Measurements from ENCODE around the gene RAC3.

Gene RAC3

DNA sequence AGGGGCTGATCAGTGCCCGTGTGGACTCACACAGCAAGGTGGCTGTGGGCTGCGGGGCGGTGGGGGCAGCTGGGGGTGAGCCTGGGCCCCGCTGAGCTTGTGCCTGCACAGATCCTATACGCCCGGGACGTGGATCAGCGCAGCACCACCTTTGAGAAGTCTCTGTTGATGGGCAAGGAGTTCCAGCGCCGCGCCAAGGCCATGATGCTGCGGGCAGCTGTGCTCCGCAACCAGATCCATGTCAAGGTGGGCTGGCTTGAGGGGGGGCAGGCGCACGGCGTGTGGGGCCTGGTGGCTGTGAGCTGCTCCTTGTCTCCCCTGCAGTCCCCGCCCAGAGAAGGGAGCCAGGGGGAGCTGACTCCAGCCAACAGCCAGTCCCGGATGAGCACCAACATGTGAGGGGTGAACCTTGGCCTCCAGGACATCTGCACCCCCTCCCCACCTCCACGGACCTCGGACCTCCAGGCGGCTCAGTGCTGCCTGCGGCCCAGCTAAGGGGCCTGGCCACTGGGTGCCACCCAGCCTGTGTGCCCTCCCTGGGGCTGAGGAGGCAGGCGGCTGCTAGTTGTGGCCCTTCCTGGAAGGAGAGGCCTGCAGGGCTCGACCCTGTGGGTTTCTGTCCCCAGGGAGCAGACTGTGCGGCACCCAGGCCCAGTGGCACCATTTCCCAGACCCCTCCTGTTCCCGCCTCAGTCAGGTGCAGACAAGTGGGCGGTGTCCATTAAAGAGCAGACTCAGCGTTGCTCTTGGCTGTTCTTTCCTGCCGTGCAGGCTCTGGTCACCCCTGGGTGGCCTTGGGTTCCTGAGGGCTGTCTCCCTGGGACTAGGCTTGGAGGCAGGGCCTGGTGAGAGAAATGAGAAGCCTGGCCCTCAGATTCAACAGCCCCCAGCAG is 25.5 kb downstream of the RAC3 start:
- no peak for DNase-seq (ENCODE audit: low spot score)

DNA sequence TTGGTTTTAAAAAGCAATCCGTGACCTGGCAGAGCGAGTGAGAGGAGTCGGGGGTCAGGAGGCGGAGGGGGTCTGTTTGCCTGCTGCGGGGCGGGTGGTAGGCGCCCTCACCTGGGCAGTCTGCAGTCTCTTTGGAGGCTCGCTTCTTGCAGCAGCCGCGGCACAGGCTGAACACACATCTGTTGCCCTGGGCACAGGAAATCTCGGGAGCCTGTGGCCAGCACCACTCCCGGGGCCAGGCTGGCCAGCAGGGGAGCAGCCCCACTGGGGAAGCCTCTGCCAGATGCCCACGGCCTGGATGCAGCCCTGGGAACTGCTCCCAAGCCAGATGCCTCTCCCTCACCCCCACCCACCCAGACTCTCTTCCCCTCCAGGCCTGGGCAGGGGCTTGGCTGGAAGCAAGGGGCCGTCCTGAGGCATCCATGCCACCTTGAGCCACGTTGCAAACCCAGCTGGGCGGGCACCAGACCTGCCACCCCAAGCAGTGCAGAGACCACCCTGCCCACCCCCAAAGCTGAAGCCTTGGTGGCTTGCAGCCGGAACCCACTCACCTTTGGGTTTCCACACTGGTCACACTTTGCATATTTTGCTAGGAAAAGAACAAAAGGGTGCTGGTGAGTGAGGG is 26.9 kb downstream of the RAC3 start:
- DNase-seq (ENCODE audit: low spot score), result no peak

DNA sequence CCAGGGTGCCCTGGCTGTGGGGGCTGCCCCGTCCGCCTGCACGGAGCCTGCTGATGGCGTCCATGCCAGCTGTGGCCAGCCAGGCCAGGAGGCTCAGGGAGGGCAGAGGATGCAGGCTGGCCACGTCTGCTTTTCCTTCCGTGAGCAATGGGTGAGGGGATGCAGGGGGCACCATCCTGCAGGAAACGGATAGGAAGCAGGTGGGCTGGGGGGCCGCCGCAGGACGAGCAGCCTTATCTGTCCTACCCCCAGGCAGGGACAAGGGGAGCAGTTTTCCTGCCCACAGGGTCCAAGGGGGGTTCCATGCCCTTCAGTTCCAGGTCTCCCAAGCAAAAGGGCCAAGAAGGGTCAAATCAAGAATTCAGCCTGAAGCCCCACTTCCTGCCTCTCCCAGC is 27.4 kb downstream of the RAC3 start:
- no peak for DNase-seq (ENCODE audit: low spot score)

GRCh38 chr17:82059272-82060000 is 28.0 kb downstream of the RAC3 start:
- no peak for DNase-seq (ENCODE audit: low spot score)

DNA sequence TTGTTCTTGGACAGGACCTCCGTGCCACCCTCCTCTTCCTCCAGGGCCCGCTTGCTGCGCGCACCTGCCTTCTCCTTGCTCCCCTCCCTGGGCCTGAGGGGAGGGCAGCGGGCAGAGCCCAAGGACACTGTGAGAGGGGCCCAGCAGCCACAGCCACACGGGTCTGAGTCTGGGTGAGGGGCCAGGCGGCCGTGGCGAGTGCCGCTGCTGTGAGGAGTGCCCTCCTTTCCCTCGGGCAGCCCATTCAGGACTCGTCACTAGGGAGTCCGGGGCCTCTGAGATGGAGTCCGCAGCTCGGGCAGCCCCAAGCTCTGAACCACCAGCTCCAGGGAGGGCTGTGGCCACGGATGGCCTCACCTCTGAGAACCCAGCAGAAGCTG is 28.5 kb downstream of the RAC3 start:
- DNase-seq (ENCODE audit: low spot score), result no peak

GRCh38 chr17:82060614-82061013 is 29.1 kb downstream of the RAC3 start:
- no peak for DNase-seq (ENCODE audit: low spot score)

DNA sequence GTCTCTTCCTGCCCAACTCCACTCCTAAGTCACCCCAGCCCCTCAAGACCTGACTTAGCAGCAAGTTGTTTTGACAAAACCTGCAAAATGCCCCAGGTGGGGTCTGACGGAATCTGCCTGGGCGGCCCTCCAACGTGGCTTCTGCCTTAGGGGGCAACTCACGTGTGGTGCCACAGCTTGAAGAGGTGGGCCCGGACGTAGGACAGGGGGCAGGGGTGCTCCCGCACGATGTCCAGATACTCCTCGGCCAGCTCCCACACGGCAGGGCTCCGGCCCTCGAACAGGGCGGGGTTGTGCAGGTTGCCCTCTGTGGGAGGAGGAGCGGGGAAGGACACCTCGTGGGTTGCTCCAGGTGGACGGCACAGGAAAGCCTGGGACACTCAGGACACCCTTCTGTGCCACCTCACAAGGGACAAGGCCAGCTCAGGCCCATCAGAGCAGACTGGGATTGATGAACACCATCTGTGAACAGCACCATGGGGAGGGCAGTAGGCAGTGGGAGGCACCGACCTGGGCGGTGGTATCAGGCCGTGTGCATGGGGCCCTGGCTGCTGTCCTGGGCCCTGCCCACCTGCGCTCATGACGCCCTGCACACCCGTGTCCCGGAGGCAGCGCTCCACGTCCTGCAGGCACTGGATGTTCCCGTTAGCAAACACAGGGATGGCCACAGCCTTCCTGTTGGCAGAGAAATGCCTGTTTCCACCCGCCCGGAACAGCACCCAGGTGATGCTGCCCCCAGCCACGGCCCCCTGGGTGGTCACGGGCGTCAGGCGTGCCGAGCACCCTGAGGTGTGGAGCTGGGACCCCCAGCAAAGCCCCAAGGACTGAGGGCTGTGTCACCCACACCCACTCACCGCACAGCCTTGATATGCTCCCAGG is 29.8 kb downstream of the RAC3 start:
- DNase-seq (ENCODE audit: low spot score), result no peak

DNA sequence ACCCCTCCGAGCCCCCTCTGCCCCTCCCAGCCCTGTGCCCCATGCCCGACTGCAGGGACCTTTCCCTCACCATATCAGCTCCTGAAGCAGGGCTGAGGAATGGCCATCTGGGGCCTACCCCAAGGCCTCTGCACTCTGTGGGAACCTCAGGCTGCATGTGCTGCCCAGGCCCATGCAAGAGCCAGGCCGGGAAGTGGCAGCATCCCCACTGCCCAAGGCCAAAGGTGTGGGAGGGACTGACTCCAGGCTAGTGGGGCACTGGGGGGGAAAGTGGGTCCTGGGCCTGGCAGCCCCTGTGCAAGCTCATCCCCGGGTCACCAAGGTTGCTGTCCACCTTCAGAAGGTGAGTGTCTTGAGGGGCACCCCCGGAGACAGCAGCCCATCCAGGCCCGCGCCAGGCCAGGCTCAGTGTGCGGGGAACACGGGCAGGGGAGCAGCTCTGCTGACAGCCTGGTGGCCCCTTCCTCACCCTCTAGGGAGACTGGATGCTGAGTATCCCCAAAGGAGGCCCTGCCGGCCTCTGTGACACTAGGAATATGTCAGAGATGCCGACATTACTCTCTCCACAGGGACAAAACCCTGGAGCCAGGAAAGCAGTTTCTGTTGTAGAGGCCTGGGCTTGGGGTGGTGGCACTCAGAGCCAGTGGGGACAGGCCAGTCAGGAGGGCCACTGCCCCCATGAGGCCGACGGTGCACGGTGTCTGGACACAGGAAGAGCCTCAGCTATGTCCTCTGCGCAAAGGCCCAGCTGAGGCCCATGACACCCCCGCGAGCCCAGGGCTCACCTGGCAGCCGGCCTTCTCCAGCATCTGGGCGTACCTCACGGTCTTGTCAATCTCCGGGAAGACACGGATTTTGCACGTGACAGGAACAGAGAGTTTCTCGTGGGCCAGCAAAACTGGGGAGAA is 30.9 kb downstream of the RAC3 start:
- no peak for DNase-seq (ENCODE audit: low spot score)

DNA sequence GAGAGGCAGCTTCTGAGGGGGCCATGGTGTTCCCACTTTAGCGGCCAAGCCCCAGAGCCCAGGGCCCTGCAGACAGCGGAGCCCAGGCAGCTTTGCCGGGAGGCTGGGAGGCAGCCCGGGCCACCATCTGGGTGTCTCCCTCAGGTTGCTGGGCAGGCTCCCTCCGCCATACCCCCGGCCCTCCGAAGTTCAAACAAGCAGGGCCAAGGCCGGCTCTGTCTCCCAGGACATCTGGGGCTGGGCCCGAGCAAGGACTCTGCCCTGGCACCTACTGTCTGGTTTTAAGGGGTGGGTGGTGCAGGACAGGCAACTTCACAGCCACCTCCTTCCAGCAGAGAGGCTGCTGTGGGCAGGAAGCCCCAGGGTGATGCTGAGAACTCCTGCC is 31.5 kb downstream of the RAC3 start:
- DNase-seq (ENCODE audit: low spot score), result no peak

- DNase-seq (ENCODE audit: low spot score), result no peak
These were observed 32.2 kb downstream of the RAC3 start for GRCh38 chr17:82063424-82064415.

DNA sequence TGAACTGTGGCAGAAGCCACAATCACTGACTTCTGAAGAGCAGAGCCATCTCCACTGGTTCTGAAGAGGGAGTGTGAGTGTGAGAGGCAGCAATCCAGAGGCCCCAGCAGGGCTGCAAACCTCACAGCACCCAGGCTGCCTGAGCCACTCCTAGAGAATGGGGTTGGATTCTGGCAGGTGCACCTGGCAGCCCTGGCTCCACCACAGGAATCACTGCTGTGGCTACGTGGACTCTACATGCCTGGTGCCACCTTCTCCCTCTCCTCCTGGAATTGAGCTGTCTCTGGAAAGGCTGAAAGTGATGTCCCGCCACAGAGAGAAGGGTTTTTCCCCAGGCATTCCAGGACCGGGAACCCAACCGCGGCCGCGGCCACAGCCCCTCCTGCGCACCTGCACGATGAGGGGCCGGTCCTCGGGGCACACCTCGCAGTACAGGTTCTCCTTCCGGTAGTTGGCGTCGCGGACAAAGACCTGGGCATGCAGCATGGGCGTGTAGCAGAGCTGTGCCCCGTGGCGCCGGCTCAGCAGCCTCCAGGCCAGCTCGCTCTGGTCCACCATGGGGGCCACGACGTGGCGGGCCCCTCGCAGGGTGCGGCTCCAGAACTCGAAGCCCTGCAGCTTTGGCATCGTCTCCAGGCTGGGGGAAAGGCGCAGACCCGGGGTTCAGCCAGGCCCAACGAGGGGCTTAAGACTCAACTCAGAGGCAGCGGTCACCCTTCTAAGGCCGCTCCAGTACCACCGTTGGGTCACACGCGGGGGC is 33.1 kb downstream of the RAC3 start:
- DNase-seq (ENCODE audit: low spot score), result no peak

DNA sequence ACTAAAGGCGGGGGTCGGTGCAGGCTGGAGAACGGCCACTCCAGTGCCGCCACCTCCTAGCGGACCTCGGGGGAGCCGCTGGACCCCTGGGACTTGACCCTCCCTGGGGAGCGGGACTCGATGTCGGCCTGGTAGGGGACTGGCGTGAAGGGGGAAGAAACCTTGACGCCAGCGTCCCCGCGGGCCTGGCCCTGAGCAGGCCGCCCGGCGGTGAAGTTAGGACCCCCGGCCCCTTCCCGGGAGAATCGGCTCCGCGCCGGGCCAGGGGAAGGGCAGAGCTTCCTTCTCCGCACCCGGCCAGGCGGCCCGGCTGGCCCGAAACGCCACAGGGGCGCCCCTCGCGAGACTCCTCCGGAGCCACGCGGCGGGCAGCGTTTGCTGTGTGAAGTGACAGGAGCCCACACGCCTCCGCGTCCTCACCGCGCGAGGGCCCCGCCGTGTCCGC is 33.7 kb downstream of the RAC3 start:
- DNase-seq (ENCODE audit: low spot score), result no peak

- DNase-seq (ENCODE audit: low spot score), result peak; percentile 83
These were observed 34.3 kb downstream of the RAC3 start, which contains the start of gene DUS1L for GRCh38 chr17:82065638-82066303. Gene DUS1L, minus strand, starts transcription at chr17:82065804. Its CDS starts 745 bp downstream, at chr17:82065059.

DNA sequence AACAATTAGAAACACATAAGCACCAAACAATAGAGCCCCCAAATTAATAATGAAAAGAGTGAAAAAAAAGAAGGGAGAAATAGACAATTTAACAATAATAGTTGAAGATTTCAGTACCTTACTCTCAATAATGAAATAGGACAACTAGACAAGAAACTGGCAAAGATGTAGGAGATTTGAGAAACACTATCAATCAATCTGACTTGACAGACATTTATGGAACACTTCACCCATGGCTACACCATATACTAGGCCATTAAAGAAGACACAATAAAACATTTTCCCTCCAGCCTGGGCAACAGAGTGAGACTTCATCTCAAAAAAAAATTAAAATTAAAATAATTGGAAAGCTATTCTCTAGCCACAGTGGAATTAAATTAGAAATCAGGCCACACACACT is 39.1 kb downstream of the RAC3 start:
- DNase-seq (ENCODE audit: low spot score), result no peak

GRCh38 chr17:82072827-82073226 is 41.3 kb downstream of the RAC3 start:
- no peak for DNase-seq (ENCODE audit: low spot score)

GRCh38 chr17:82073446-82073845 is 42.0 kb downstream of the RAC3 start:
- no peak for DNase-seq (ENCODE audit: low spot score)

DNA sequence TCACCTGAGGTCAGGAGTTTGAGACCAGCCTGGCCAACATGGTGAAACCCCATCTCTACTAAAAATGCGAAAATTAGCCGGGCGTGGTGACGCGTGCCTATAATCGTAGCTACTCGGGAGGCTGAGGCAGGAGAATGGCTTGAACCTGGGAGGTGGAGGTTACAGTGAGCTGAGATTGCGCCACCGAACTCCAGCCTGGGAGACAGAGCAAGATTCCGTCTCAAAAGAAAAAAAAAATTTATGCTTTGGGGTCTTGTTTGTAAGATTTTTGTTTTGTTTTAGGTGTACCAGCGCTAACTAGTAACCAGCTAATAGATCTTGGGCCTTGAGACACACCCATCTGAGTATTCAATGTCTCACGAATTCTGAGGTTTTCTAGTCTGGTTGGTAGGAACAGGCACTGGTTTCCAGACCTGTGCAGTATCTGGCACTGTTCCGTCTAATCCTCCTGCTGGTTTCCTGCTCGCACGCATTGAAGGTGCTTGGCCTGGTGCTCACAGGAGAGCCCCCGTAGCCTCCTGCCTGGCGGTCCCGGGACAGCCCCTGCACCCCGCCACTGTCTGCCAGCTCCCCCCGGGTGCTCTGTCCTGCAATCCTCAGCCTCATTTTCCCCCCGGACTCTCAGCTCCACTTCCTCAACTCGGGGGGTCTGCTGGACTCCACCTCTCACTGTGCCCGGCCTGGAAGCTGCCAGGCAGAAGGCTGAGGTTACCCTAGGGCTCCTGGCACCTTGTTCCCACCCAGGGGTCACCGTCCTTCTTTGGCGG is 44.7 kb downstream of the RAC3 start:
- no peak for DNase-seq (ENCODE audit: low spot score)

Measured in left forelimb (tissue), 1 donor.